Measurements from ENCODE around the gene CIAO2B. TPM values are rescaled to one million over a fixed set of nuclear protein-coding genes. Genes with fewer than 3 reads are reported as not detected.

Gene CIAO2B
- total RNA-seq, 4 donors from 2014 or later, result 189 to 338 (median 264) TPM

DNA sequence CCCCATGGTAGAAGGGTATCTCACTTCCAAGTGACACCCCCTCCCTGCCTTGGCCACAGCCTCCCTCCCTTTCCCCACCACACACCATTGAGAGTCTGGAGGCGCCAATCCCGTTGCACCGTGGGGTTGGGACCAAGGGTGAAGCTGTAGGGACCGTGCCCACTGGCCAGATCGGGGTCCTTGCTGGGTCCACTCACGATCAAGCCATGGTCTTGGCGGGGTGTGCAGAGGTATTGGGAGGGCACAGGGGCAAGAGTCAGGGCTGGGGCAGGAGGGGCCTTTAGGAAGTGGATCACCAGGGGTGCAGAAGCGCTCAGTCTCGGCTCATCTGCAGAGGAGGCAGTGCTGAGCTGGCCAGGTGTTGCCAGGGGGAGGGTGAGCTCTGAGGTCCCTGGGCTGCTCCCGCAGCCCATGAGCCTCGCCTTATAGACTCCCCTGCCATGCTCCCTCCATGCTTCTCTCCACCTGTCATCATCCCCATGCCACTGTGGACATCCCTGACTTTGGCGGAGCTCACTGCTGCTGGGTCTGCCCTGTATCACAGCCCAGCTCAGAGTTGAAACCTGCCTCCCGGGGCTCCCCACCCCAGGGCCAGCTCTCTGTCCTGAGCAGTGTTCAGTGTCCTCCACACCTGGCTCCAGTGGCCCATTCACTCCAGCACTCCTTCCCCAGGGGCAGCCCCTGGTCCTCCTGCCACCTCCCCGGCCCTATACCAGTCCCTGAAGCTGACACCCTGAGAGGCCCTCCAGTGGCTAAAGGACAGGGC lies 23.8 kb downstream of the CIAO2B start:
- H3K36me3 ChIP-seq, result no peaks in the 10 kb centered on the region
- intact Hi-C loops (cut with DNase I; ENCODE audit: low total_unique reads) (no loop called here), in situ Hi-C loops (cut with MboI; ENCODE audit: low sequenced_read_pairs in 4 of 4) (no loop called here)
- H3K4me1 ChIP-seq, result peaks cover 1 to 3% of the 10 kb centered on the region in 2 donors
- ATAC-seq (no peak), DNase-seq (no peak)
- H3K27ac ChIP-seq, result no peak overlapping the region
- TF ChIP-seq CTCF (IDR thresholded peaks at IDR 0.05 in 4 of 5, conservative IDR thresholded peaks at IDR 0.05 in 1 of 5) (no peak), POLR2A (IDR thresholded peaks at IDR 0.05) (no peak)
- no peak overlapping the region for H3K4me3 ChIP-seq
- no peaks in the 10 kb centered on the region for H3K9me3 ChIP-seq
- no peaks in the 10 kb centered on the region for H3K27me3 ChIP-seq

GRCh38 chr16:66908762-66909559 lies 25.2 kb downstream of the CIAO2B start:
- intact Hi-C loops (cut with DNase I; ENCODE audit: low total_unique reads) (no loop called here), in situ Hi-C loops (cut with MboI; ENCODE audit: low sequenced_read_pairs in 4 of 4) (no loop called here)
- DNase-seq (no peak), ATAC-seq (no peak)
- no peaks in the 10 kb centered on the region for H3K36me3 ChIP-seq
- no peak for TF ChIP-seq POLR2A (IDR thresholded peaks at IDR 0.05)
- TF ChIP-seq CTCF (IDR thresholded peaks at IDR 0.05 in 4 of 5, conservative IDR thresholded peaks at IDR 0.05 in 1 of 5), result no peak
- H3K4me3 ChIP-seq, result no peak overlapping the region
- H3K27me3 ChIP-seq, result no peaks in the 10 kb centered on the region
- no peak overlapping the region for H3K27ac ChIP-seq
- H3K4me1 ChIP-seq, result peaks cover 13 to 17% of the 10 kb centered on the region in 2 donors
- H3K9me3 ChIP-seq, result no peaks in the 10 kb centered on the region

DNA sequence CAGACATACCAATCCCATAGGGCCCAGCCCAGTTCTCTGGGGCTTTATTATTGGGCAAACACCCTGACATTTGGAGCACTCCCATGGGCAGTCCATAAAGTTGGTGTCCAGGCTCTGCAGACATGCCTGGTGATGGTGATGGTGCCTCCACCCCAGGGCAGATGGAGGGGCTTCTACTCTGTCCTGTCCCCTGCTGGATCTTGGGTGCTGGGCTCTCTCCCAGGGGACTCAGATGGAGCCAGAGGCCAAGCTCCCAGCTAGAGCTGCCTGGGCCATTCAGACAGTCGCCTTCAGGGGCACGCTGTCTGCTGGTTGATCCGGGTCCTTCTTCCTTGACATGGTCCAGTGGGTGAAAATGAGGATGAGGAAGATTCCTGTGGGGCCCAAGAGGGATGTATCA lies 26.1 kb downstream of the CIAO2B start:
- Histone ChIP-seq H3K27me3 (no peaks in the 10 kb centered on the region), H3K27ac (no peak overlapping the region), H3K36me3 (no peaks in the 10 kb centered on the region), H3K4me3 (no peak overlapping the region), H3K9me3 (no peaks in the 10 kb centered on the region), H3K4me1 (peaks cover 21 to 25% of the 10 kb centered on the region in 2 donors)
- intact Hi-C loops (cut with DNase I; ENCODE audit: low total_unique reads) (no loop called here), in situ Hi-C loops (cut with MboI; ENCODE audit: low sequenced_read_pairs in 4 of 4) (no loop called here)
- no peak for ATAC-seq
- no peak for DNase-seq
- TF ChIP-seq POLR2A (IDR thresholded peaks at IDR 0.05) (no peak), CTCF (IDR thresholded peaks at IDR 0.05 in 4 of 5, conservative IDR thresholded peaks at IDR 0.05 in 1 of 5) (no peak)

GRCh38 chr16:66906916-66907836 lies 27.0 kb downstream of the CIAO2B start:
- ATAC-seq (no peak), DNase-seq (no peak)
- Histone ChIP-seq H3K4me3 (no peak overlapping the region), H3K27me3 (no peaks in the 10 kb centered on the region), H3K36me3 (no peaks in the 10 kb centered on the region), H3K4me1 (peaks cover 29 to 34% of the 10 kb centered on the region in 2 donors), H3K9me3 (no peaks in the 10 kb centered on the region), H3K27ac (peak overlapping the region in 1 of 4 donors; percentile 95)
- intact Hi-C loops (cut with DNase I; ENCODE audit: low total_unique reads) (loop anchor here (1.0 kb wide), 1 partner anchor 10 kb away; no protein-coding TSS in a partner anchor), in situ Hi-C loops (cut with MboI; ENCODE audit: low sequenced_read_pairs in 4 of 4) (no loop called here)
- no peak for TF ChIP-seq POLR2A (IDR thresholded peaks at IDR 0.05)
- no peak for TF ChIP-seq CTCF (IDR thresholded peaks at IDR 0.05 in 4 of 5, conservative IDR thresholded peaks at IDR 0.05 in 1 of 5)

All from gastrocnemius medialis (tissue), 4 donors.